ENCODE data around the gene CCDC30. TPM values are rescaled to one million over a fixed set of nuclear protein-coding genes. Genes with fewer than 3 reads are reported as not detected.

The CCDC30 gene
- total and polyA plus RNA-seq, 10 of the 15 experiments (the other 5 are each of a cell fraction or from before 2014, with no cell fraction given) = 0.46 to 1.8 (median 1.0) TPM

- TF ChIP-seq POLR2AphosphoS2 (IDR thresholded peaks at IDR 0.05; ENCODE audit: low read depth, low read length) (0 out of 2 replicates have a peak, but pooled peaks have one; percentile 51), FOXK2 (IDR thresholded peaks at IDR 0.05) (peak; percentile 33; the same call in 1 of the 2 replicates), LARP7 (IDR thresholded peaks at IDR 0.05) (no peak), CREM (IDR thresholded peaks at IDR 0.05; ENCODE audit: low read depth) (peak; percentile 76), EED (IDR thresholded peaks at IDR 0.05; ENCODE audit: low read depth) (no peak), STAT1 (conservative IDR thresholded peaks at IDR 0.05) (no peak), EZH2 (IDR thresholded peaks at IDR 0.05; ENCODE audit: borderline replicate concordance, control insufficient read depth, low read depth, low read length) (no peak), RBBP5 (conservative IDR thresholded peaks at IDR 0.05) (no peak), RELB (IDR thresholded peaks at IDR 0.05; ENCODE audit: low read depth) (peak; percentile 31; the same call in 1 of the 2 replicates), NKRF (conservative IDR thresholded peaks at IDR 0.05) (peak; percentile 76), CREB1 (IDR thresholded peaks at IDR 0.05; ENCODE audit: low read depth) (peak; percentile 88), ZBED1 (IDR thresholded peaks at IDR 0.05; ENCODE audit: borderline replicate concordance) (0 out of 2 replicates have a peak, but pooled peaks have one; percentile 29), PML (IDR thresholded peaks at IDR 0.05; ENCODE audit: low read length) (0 out of 2 replicates have a peak, but pooled peaks have one; percentile 42), SP1 (IDR thresholded peaks at IDR 0.05; ENCODE audit: low read depth, low read length) (peak; percentile 89), IRF4 (IDR thresholded peaks at IDR 0.05; ENCODE audit: low read depth, low read length) (no peak), ZNF384 (IDR thresholded peaks at IDR 0.05; ENCODE audit: borderline replicate concordance, low read depth, low read length) (no peak), NFYB (IDR thresholded peaks at IDR 0.05; ENCODE audit: insufficient read depth, low read depth, low read length) (peak; percentile 77), SREBF2 (IDR thresholded peaks at IDR 0.05; ENCODE audit: low read length) (peak; percentile 81), BCL3 (IDR thresholded peaks at IDR 0.05; ENCODE audit: borderline replicate concordance, insufficient read depth, low read depth, low read length, poor library complexity, severe bottlenecking) (no peak), MTA3 (IDR thresholded peaks at IDR 0.05; ENCODE audit: borderline replicate concordance, low read length) (no peak), IKZF2 (IDR thresholded peaks at IDR 0.05) (no peak), SREBF1 (IDR thresholded peaks at IDR 0.05; ENCODE audit: low read length) (0 out of 2 replicates have a peak, but pooled peaks have one; percentile 22), MEF2B (IDR thresholded peaks at IDR 0.05; ENCODE audit: partially characterized antibody, poor library complexity, severe bottlenecking) (peak; percentile 85), RELA (IDR thresholded peaks at IDR 0.05; ENCODE audit: borderline replicate concordance, partially characterized antibody) (no peak), MAX (IDR thresholded peaks at IDR 0.05; ENCODE audit: low read depth, low read length) (peak; percentile 29; the same call in 1 of the 2 replicates), SUZ12 (IDR thresholded peaks at IDR 0.05; ENCODE audit: unreplicated experiment) (no peak)
These were observed at the start of gene CCDC30 (continued) for GRCh38 chr1:42462828-42463763.

Measured in GM12878 (cell line).